Cardiac septum (tissue), 1 donor: Measurements from ENCODE around the gene KRT86. TPM values are rescaled to one million over a fixed set of nuclear protein-coding genes. Genes with fewer than 3 reads are reported as not detected.
"Not testable (repeated sequence)": the region's sequence is repeated elsewhere in the genome, so short reads cannot be mapped to it uniquely, and the experiment has no call there.

Experiments
- DNase-seq: peaks from one replicate; pipeline ENCODE4 v3.0.0-alpha.2; 2020; ENCODE audit warnings: low spot score
- intact Hi-C: fragments of 100-400 bp; cut with DNase I; formaldehyde crosslinking; loops from one replicate; pipeline ENCODE4 v1.14.0; 2022
- total RNA-seq: library from RNA; stranded (reverse); fragmentation: NEBNext Ultra II Directional; extraction: Animal tissue kit (Norgen Biotek cat#: 25700); gene quantifications from one replicate; pipeline ENCODE4 v1.2.1, GENCODE V29; 2021
- donor health status: DM: no; HTN: no; CAD: no.

The KRT86 gene
- total RNA-seq, 1 donor from 2014 or later: not detected

- intact Hi-C loops: no loop called here
- DNase-seq: peak; percentile 36
Observed at GRCh38 chr12:52323416-52324152, 49.1 kb downstream of the KRT86 start.

- DNase-seq: no peak
- intact Hi-C loops: no loop called here
Observed at GRCh38 chr12:52324153-52324444, 49.7 kb downstream of the KRT86 start.

- intact Hi-C loops: loop anchor here (1.0 kb wide), 1 partner anchor 171 kb away; no protein-coding TSS in a partner anchor
- DNase-seq: peak; percentile 82
Observed at GRCh38 chr12:52327052-52327829, 52.8 kb downstream of the KRT86 start.

- intact Hi-C loops: loop anchor here (1.0 kb wide), 1 partner anchor 172 kb away; no protein-coding TSS in a partner anchor
- no peak for DNase-seq
Observed at GRCh38 chr12:52327830-52328500, 53.5 kb downstream of the KRT86 start.

- no peak for DNase-seq
- intact Hi-C loops: no loop called here
Observed at GRCh38 chr12:52331039-52331438, 56.6 kb downstream of the KRT86 start.

- intact Hi-C loops: no loop called here
- DNase-seq: no peak
Observed at GRCh38 chr12:52331833-52332232, 57.4 kb downstream of the KRT86 start.

GRCh38 chr12:52332381-52332780 is 57.9 kb downstream of the KRT86 start:
- intact Hi-C loops: no loop called here

GRCh38 chr12:52333321-52333720 is 58.9 kb downstream of the KRT86 start:
- DNase-seq: no peak
- intact Hi-C loops: no loop called here

More at GRCh38 chr12:52332381-52332780, 57.9 kb downstream of the KRT86 start:
- DNase-seq: no peak

GRCh38 chr12:52334185-52334584 is 59.7 kb downstream of the KRT86 start:
- no peak for DNase-seq
- intact Hi-C loops: no loop called here

GRCh38 chr12:52335598-52336262 is 61.3 kb downstream of the KRT86 start:
- intact Hi-C loops: no loop called here

GRCh38 chr12:52336641-52337040 is 62.2 kb downstream of the KRT86 start:
- no peak for DNase-seq
- intact Hi-C loops: no loop called here

More at GRCh38 chr12:52335598-52336262, 61.3 kb downstream of the KRT86 start:
- peak; percentile 63 for DNase-seq

- intact Hi-C loops: no loop called here
- no peak for DNase-seq
Observed at GRCh38 chr12:52337054-52337453, 62.6 kb downstream of the KRT86 start.

- intact Hi-C loops: no loop called here
- peak; percentile 53 for DNase-seq
Observed at GRCh38 chr12:52338241-52338960, 64.0 kb downstream of the KRT86 start.

GRCh38 chr12:52341066-52341580 is 66.7 kb downstream of the KRT86 start:
- DNase-seq: peak; percentile 75
- intact Hi-C loops: no loop called here

- DNase-seq: peak; percentile 51
- intact Hi-C loops: no loop called here
Observed at GRCh38 chr12:52342781-52343490, 68.5 kb downstream of the KRT86 start.

GRCh38 chr12:52343550-52343949 is 69.1 kb downstream of the KRT86 start:
- intact Hi-C loops: no loop called here
- DNase-seq: peak; percentile 20

GRCh38 chr12:52344111-52344510 is 69.7 kb downstream of the KRT86 start:
- DNase-seq: peak; percentile 57
- intact Hi-C loops: no loop called here

GRCh38 chr12:52345041-52345440 is 70.6 kb downstream of the KRT86 start:
- intact Hi-C loops: not testable (repeated sequence)
- DNase-seq: peak; percentile 53
